H1 (cell line): Measurements from ENCODE around the gene PSORS1C2. TPM values are rescaled to one million over a fixed set of nuclear protein-coding genes. Genes with fewer than 3 reads are reported as not detected.

ENCODE experiments used
- CREB1 ChIP-seq: IDR thresholded peaks from 2 replicates; pipeline ENCODE4 v1.6.1; 2012; ENCODE audit warnings: inconsistent platforms
- HDAC2 ChIP-seq, 2 experiments: fragments of 300-600 bp in 1 of 2; sonication (generic) in 1 of 2; IDR thresholded peaks; 2 replicates each; pipeline ENCODE4 v1.6.1; 2011 to 2012; ENCODE audit warnings: low read depth in 2 of 2, low read length in 2 of 2, mild to moderate bottlenecking in 2 of 2, moderate library complexity in 2 of 2, borderline replicate concordance in 1 of 2, inconsistent platforms in 1 of 2
- polyA plus RNA-seq, 7 experiments: library from polyadenylated mRNA; depleted of rRNA in 3 of 7; stranded (reverse) in 5 of 7; unstranded in 2 of 7; fragments of >200 nt in 5 of 7; fragments of 200-250 nt in 2 of 7; gene quantifications; 1 replicate in 5 of 7; 2 replicates in 1 of 7; 4 replicates in 1 of 7; pipeline versions ENCODE4 v1.2.1 to v1.2.3, GENCODE V29; 2011 to 2013; ENCODE audit warnings: missing spikeins in 2 of 7, mixed read lengths in 2 of 7
- total RNA-seq: library from RNA; stranded (reverse); fragmentation: NEBNext Ultra II Directional; extraction: Animal tissue kit (Norgen Biotek cat#: 25700); gene quantifications from 2 replicates; pipeline ENCODE4 v1.2.1, GENCODE V29; 2021

PSORS1C2 gene
- total and polyA plus RNA-seq, 2 of the 8 experiments (the other 6 are each of a cell fraction or from before 2014, with no cell fraction given): 0.11 TPM; not detected in 1

- TF ChIP-seq HDAC2 (IDR thresholded peaks at IDR 0.05; ENCODE audit: borderline replicate concordance in 1 of 2, low read depth in 2 of 2, low read length in 2 of 2) (no peak), CREB1 (0 out of 2 replicates have a peak, but pooled peaks have one; percentile 8)
Observed at GRCh38 chr6:31162463-31163165, 23.7 kb upstream of the PSORS1C2 start (continued).
